HEK293T (cell line): Measurements from ENCODE around the gene KBTBD8.

Experiments
- HDGF ChIP-seq: fragments of 450-650 bp; IDR thresholded peaks from 2 replicates; pipeline ENCODE4 v1.6.1; 2017; ENCODE audit warnings: antibody characterized with exemption, borderline replicate concordance
- NFRKB ChIP-seq: fragments of 450-650 bp; IDR thresholded peaks from 2 replicates; pipeline ENCODE4 v1.6.1; 2016; ENCODE audit warnings: mild to moderate bottlenecking, moderate library complexity
- SP1 ChIP-seq: fragments of 450-650 bp; IDR thresholded peaks from 2 replicates; pipeline ENCODE4 v1.6.1; 2017
- TARDBP ChIP-seq: fragments of 450-650 bp; IDR thresholded peaks from 2 replicates; pipeline ENCODE4 v1.6.1; 2016
- TF ChIP-seq, protein P1 (sequence below): fragments of 450-650 bp; IDR thresholded peaks from 2 replicates; pipeline ENCODE4 v1.6.1; 2016

DNA sequence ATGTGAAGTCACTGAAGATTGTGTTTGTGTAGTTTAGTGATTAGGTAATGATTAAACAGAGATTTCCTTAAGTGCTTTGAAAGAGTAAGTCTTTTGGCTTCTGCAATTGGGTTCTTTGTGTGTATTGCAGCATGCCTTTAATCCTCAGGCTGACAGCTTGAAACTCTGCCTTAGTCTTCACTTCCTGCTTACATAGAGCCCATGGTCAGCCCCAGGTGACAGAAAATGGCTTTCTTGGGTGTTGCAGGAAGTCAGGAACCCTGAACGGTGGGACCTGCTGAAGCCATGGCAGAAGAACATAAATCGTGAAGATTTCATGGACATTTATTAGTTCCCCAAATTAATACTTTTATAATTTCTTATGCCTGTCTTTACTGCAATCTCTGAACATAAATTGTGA, 61.3 kb downstream of the KBTBD8 start:
- TF ChIP-seq NFRKB (no peak), TARDBP (no peak), HDGF (no peak), SP1 (no peak)
- TF ChIP-seq, protein P1, sequence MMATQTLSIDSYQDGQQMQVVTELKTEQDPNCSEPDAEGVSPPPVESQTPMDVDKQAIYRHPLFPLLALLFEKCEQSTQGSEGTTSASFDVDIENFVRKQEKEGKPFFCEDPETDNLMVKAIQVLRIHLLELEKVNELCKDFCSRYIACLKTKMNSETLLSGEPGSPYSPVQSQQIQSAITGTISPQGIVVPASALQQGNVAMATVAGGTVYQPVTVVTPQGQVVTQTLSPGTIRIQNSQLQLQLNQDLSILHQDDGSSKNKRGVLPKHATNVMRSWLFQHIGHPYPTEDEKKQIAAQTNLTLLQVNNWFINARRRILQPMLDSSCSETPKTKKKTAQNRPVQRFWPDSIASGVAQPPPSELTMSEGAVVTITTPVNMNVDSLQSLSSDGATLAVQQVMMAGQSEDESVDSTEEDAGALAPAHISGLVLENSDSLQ, result no peak
